ENCODE measurements around the gene PLOD3. TPM values are rescaled to one million over a fixed set of nuclear protein-coding genes. Genes with fewer than 3 reads are reported as not detected.
A peak's percentile ranks its signal among the peaks of the same experiment; 100 is the strongest.

PLOD3 gene
- total and polyA plus RNA-seq, 2 of the 8 experiments (the other 6 are each of a cell fraction or from before 2014, with no cell fraction given): 28.4 to 47.2 TPM

GRCh38 chr7:101180130-101180755 is 37.1 kb downstream of the PLOD3 start, which contains the start of gene NAT16:
NAT16 (minus strand) TSS chr7:101180293; CDS start chr7:101174807, 5,486 bp downstream.
- no peaks in the 10 kb centered on the region for H3K79me2 ChIP-seq (ENCODE audit: control insufficient read depth in 1 of 2, insufficient read depth in 2 of 2, low read length in 2 of 2)
- H2AK5ac ChIP-seq (ENCODE audit: low read depth, low read length): no peak within 1 kb of the TSS
- H4K8ac ChIP-seq (ENCODE audit: extremely low read depth, insufficient read depth, low read length): peak within 1 kb of the TSS; percentile 10; the same call in 1 of the 2 replicates
- H3K23ac ChIP-seq (ENCODE audit: insufficient read length): no peak within 1 kb of the TSS
- CTCF ChIA-PET (ENCODE audit: partially characterized antibody): interaction anchor here (0.7 to 1.2 kb wide), 4 partner anchors 9 to 36 kb away, joined by 3 to 8 read pairs (median 6); no protein-coding TSS in a partner anchor
- no peaks in the 10 kb centered on the region for H3K79me1 ChIP-seq (ENCODE audit: low read depth, low read length)
- H3K23me2 ChIP-seq (ENCODE audit: low read depth, low read length): peaks cover 17% of the 10 kb centered on the region; the same call in 1 of the 2 replicates
- H4K5ac ChIP-seq (ENCODE audit: insufficient read length, low read depth, low read length): no peak within 1 kb of the TSS
- peak within 1 kb of the TSS; percentile 39; the same call in 1 of the 2 replicates for H2BK5ac ChIP-seq (ENCODE audit: low read depth, low read length)
- H2BK12ac ChIP-seq (ENCODE audit: low read depth, low read length): peak within 1 kb of the TSS; percentile 55; the same call in 1 of the 2 replicates
- peak within 1 kb of the TSS; percentile 18; the same call in 1 of the 2 replicates for H2BK15ac ChIP-seq (ENCODE audit: low read length)
- FAIRE-seq (no peak), DNase-seq (ENCODE audit: low read depth in 1 of 2, low spot score in 2 of 2) (peak in 1 of 2 experiments; percentile 76)
- H4K91ac ChIP-seq (replicated peaks; ENCODE audit: insufficient read length, low read length): peak within 1 kb of the TSS; percentile 44
- POLR2A ChIA-PET (ENCODE audit: partially characterized antibody): interaction anchor here (1.0 to 1.3 kb wide), 2 partner anchors 19 to 20 kb away, joined by 3 to 4 read pairs; no protein-coding TSS in a partner anchor
- peaks cover 0 to 7% (median 3%) of the 10 kb centered on the region in 4 experiments; a peak in 6 of 7 replicates for H3K4me1 ChIP-seq (replicated peaks in 1 of 4; ENCODE audit: control insufficient read depth in 3 of 4, insufficient read depth in 4 of 4, low read length in 3 of 4)
- H3K27ac ChIP-seq (ENCODE audit: low read depth, low read length): no peak within 1 kb of the TSS
- H3K56ac ChIP-seq (replicated peaks; ENCODE audit: insufficient read length, low read depth, low read length): peak within 1 kb of the TSS; percentile 19
- H3K4me2 ChIP-seq (ENCODE audit: insufficient read depth in 1 of 2, low read depth in 2 of 2, low read length in 2 of 2): peak within 1 kb of the TSS; percentile 90
- H2AFZ ChIP-seq (ENCODE audit: low read length): peak within 1 kb of the TSS; percentile 40
- H3K27me3 ChIP-seq (replicated peaks in 1 of 4; ENCODE audit: control insufficient read depth in 3 of 4, extremely low read depth in 1 of 4, insufficient read depth in 3 of 4, low read length in 3 of 4): peaks cover 24 to 58% (median 50%) of the 10 kb centered on the region in 4 experiments
- H3K18ac ChIP-seq (ENCODE audit: extremely low read depth, low read length): peak within 1 kb of the TSS; percentile 48
- no peak within 1 kb of the TSS for H2BK120ac ChIP-seq (replicated peaks; ENCODE audit: low read depth, low read length)
- WGBS, 2 experiments (ENCODE audit: extremely low coverage in 1 of 2, insufficient coverage in 1 of 2, insufficient read length in 1 of 2, insufficient replicate concordance in 2 of 2, low coverage in 1 of 2, low lambda C conversion rate in 2 of 2, missing lambda C conversion rate in 1 of 2): 15% methylated on average over 25 of the region's 56 CpGs; no CpG with 5 or more reads in 1 of the 2 experiments
- H4K20me1 ChIP-seq (replicated peaks in 1 of 2; ENCODE audit: control insufficient read depth in 1 of 2, insufficient read depth in 2 of 2, low read length in 2 of 2): no peaks in the 10 kb centered on the region
- H3K9ac ChIP-seq (replicated peaks in 1 of 4; ENCODE audit: extremely low read depth in 1 of 4, low read depth in 3 of 4, low read length in 3 of 4): no peak within 1 kb of the TSS
- peak within 1 kb of the TSS; percentile 98; the same call in 1 of the 2 replicates for H2BK20ac ChIP-seq (ENCODE audit: low read length)
- H3K36me3 ChIP-seq (ENCODE audit: control insufficient read depth in 2 of 4, insufficient read depth in 4 of 4, low read length in 3 of 4): no peaks in the 10 kb centered on the region
- H3K4me3 ChIP-seq (ENCODE audit: extremely low read depth in 1 of 4, insufficient read depth in 2 of 4, low read depth in 3 of 4, low read length in 4 of 4): peak within 1 kb of the TSS; percentile 63 to 77 (median 68)
- H3K9me3 ChIP-seq (ENCODE audit: insufficient read depth in 2 of 2, low read depth in 1 of 2, low read length in 1 of 2): no peaks in the 10 kb centered on the region
- H3K4ac ChIP-seq (replicated peaks; ENCODE audit: insufficient read length, low read depth, low read length): no peak within 1 kb of the TSS
- H3K14ac ChIP-seq (ENCODE audit: insufficient read length): no peak within 1 kb of the TSS
- TF ChIP-seq CTBP2 (IDR thresholded peaks at IDR 0.05; ENCODE audit: borderline replicate concordance, insufficient read depth, insufficient read length, low read length) (no peak), EZH2 (IDR thresholded peaks at IDR 0.05; ENCODE audit: low read depth, low read length, severe bottlenecking) (peak; percentile 77), SRF (IDR thresholded peaks at IDR 0.05; ENCODE audit: low read depth, low read length) (no peak), BACH1 (IDR thresholded peaks at IDR 0.05; ENCODE audit: low read length) (no peak), SP1 (IDR thresholded peaks at IDR 0.05; ENCODE audit: low read depth, low read length) (peak; percentile 67; the same call in 1 of the 2 replicates), CHD2 (IDR thresholded peaks at IDR 0.05; ENCODE audit: low read length) (no peak), CEBPB (IDR thresholded peaks at IDR 0.05; ENCODE audit: low read depth, low read length) (no peak), RNF2 (IDR thresholded peaks at IDR 0.05; ENCODE audit: borderline replicate concordance, low read depth, low read length, missing control alignments, poor library complexity, severe bottlenecking) (peak; percentile 40), CBX5 (IDR thresholded peaks at IDR 0.05; ENCODE audit: low read depth, low read length) (no peak), CREB1 (IDR thresholded peaks at IDR 0.05) (peak; percentile 56), GABPA (IDR thresholded peaks at IDR 0.05; ENCODE audit: borderline replicate concordance, insufficient read depth, low read length) (peak; percentile 21; the same call in 1 of the 2 replicates), ZNF274 (IDR thresholded peaks at IDR 0.05; ENCODE audit: borderline replicate concordance, extremely low read depth, low read length) (no peak), SP2 (IDR thresholded peaks at IDR 0.05; ENCODE audit: low read length) (no peak)
